Measurements from ENCODE around the gene RXRA.

Gene RXRA

DNA sequence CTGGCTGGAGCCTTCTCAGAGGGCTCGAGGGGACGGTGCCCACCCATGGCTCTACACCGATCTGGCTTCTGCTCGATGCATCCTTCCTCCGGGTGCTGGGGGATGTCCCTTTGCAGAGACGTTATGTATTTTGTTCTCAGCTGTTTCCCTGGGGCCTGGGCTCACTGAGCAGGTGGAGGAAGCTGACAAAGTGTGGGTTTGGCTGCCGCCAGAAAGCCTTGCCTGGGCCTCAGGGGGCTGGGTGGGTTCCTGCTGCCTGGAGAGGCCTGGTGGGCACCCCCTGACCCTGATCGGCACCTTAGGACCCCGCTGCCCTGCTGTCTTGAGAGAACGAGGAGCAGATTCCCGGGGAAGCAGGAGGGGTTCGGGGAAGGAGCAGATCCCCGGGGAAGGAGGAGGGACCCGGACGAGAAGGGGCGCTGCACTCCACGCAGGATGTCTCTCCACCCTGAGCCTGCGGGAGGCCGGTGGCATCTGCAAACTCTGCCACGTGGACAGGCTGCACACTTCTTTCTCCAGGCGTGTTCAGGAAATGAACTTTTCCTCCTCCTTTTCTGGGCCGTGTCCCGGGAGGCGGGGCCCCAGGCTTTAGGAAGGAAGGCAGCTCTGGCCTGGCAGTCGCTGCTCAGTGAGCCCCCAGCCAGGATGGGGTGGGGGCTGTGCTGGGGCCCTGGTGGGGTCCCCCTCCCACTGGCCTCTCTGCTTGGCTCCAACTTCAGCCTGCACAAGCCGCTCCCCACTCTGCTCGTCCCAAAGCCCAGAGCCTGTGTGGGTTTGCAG, 148.9 kb downstream of the RXRA start:
- TF ChIP-seq, protein P1, sequence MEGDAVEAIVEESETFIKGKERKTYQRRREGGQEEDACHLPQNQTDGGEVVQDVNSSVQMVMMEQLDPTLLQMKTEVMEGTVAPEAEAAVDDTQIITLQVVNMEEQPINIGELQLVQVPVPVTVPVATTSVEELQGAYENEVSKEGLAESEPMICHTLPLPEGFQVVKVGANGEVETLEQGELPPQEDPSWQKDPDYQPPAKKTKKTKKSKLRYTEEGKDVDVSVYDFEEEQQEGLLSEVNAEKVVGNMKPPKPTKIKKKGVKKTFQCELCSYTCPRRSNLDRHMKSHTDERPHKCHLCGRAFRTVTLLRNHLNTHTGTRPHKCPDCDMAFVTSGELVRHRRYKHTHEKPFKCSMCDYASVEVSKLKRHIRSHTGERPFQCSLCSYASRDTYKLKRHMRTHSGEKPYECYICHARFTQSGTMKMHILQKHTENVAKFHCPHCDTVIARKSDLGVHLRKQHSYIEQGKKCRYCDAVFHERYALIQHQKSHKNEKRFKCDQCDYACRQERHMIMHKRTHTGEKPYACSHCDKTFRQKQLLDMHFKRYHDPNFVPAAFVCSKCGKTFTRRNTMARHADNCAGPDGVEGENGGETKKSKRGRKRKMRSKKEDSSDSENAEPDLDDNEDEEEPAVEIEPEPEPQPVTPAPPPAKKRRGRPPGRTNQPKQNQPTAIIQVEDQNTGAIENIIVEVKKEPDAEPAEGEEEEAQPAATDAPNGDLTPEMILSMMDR (conservative IDR thresholded peaks at IDR 0.05; ENCODE audit: low read length), result peak; percentile 34
- DNase-seq (ENCODE audit: low read depth), result peak; percentile 87
- no peak overlapping the region for H3K4me3 ChIP-seq (ENCODE audit: low read length)

DNA sequence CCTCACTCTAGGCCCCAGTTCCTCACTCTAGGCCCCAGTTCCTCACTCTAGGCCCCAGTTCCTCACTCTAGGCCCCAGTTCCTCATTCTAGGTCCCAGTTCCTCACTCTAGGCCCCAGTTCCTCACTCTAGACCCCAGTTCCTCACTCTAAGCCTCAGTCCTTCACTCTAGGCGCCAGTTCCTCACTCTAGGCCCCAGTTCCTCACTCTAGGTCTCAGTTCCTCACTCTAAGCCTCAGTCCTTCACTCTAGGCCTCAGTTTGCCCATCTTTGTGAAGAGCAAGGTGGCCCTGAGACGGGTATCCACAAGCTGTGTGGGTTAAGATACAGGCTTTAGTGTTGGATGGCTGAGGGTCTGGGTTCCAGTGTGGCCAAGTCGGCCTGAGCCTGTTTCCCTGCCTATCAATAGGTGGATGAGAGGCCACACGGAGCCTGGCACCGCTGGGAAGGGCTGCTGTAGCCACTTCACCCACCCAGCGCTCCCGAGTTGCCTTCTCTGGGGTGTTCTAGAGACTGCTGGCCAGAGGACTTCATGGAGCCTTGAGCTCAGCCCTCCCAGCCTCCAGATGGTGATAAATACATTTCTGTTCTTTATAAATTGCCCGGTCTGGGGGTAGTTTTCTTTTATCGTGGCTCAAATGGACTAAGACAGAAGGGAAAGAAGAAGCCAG, 150.2 kb downstream of the RXRA start:
- no peak overlapping the region for H3K4me3 ChIP-seq (ENCODE audit: low read length)
- DNase-seq (ENCODE audit: low read depth), result no peak
- TF ChIP-seq, protein P1 (conservative IDR thresholded peaks at IDR 0.05; ENCODE audit: low read length), result no peak

DNA sequence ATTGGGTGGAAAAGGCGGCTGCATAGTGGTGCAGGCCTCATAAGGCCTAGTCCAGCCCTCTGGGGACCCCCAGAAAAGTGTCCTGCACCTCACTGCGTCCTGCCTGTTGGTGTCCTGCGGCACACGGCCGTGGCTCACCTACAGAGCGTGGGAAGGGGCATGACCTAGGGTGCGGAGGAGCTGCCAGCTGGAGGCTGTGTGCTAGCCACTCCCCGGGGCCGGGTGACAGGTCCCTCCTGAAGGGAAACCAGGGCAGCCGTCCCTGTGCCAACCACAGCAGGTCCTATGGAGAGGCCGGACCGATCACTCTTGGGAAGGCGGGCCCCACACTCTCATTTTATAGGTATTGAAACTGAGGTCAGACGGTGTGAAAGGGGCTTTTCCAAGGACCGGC, 150.7 kb downstream of the RXRA start:
- DNase-seq (ENCODE audit: low read depth), result no peak
- no peak overlapping the region for H3K4me3 ChIP-seq (ENCODE audit: low read length)

DNA sequence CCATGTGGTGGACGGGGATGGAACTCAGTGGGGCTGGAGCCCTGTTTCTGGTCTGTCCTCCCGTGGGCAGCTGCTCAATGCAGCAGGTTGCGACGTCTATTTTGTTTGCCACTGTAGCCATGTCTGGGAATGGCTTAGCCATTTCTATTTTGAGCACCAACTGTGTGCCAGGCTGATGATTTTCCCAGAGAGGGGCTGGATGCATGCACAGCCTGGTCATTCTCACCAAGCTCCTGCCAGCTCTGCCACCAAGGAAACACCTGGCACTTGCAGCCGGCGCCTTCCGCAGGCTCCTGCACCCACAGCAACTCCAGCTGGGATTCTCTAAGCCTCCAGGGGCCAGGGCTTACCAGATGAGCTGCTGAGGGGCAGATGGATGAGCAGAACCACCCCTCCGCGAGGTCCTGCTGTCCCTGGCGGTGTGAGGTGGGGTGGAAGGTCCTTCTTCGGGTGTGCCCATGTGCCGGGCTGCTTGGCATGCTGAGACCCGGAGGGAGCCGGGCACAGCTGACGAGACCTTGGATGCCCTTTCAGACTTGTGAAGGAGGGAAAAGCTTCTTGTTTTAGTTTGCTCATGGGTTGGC, 151.2 kb downstream of the RXRA start:
- TF ChIP-seq, protein P1 (conservative IDR thresholded peaks at IDR 0.05; ENCODE audit: low read length), result no peak
- no peak for DNase-seq (ENCODE audit: low read depth)
- H3K4me3 ChIP-seq (ENCODE audit: low read length), result no peak overlapping the region

More for the DNA sequence above, 150.7 kb downstream of the RXRA start:
- TF ChIP-seq, protein P1 (conservative IDR thresholded peaks at IDR 0.05; ENCODE audit: low read length), result no peak

DNA sequence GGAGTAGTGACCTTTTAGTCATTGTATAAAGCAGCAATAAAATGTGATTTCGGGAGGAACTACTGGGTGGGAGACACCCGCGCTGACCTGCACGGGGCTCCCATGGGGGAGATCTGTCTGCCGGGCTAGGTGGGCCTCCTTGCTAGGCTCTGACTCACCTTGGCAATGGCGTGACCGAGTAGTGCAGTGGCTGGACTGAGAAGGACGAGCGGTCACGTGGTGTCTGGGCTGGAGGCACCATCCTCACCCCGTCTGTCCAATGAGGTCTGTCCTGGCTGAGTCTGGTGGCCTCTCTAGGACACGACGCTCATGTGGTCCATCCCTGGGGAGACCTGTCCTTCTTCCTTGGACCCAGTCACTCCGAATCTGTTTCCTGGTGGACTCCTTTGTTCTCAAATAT, 151.7 kb downstream of the RXRA start:
- no peak overlapping the region for H3K4me3 ChIP-seq (ENCODE audit: low read length)
- no peak for DNase-seq (ENCODE audit: low read depth)
- TF ChIP-seq, protein P1 (conservative IDR thresholded peaks at IDR 0.05; ENCODE audit: low read length), result no peak

DNA sequence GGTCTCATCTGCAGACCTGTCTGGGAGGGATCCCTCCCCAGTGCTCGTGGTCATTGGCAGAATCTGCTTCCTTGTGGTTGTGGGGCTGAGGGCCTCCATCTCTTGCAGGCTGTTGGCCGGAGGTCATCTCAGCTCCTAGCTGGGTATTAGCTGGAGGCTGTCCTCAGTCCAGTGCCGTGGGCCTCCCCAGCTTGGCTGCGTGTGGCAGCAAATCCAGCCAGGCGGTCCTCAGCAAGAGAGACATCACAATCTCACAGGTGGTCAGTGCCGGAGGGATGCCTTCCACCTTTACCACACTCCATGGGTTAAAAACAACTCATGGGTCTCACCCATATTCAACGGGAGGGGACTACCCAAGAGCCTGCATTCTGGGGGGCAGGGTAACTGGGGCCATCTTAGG, 155.5 kb downstream of the RXRA start:
- TF ChIP-seq, protein P1 (conservative IDR thresholded peaks at IDR 0.05; ENCODE audit: low read length), result no peak
- DNase-seq (ENCODE audit: low read depth), result no peak
- no peak overlapping the region for H3K4me3 ChIP-seq (ENCODE audit: low read length)
